Measurements from ENCODE around the gene FGF18. TPM values are rescaled to one million over a fixed set of nuclear protein-coding genes. Genes with fewer than 3 reads are reported as not detected.

Gene FGF18
- total and polyA plus RNA-seq, 2 of the 4 experiments (the other 2 are of a cell fraction): 0.15 TPM; not detected in 1

- Histone ChIP-seq H2BK120ac (ENCODE audit: low read depth, low read length) (no peak overlapping the region), H3K18ac (ENCODE audit: low read depth, low read length) (no peak overlapping the region), H3K9me3 (ENCODE audit: control insufficient read depth, insufficient read depth, low read length) (no peaks in the 10 kb centered on the region), H3K27ac (ENCODE audit: insufficient read depth, low read length) (no peak overlapping the region), H4K20me1 (ENCODE audit: insufficient read depth, low read length) (no peaks in the 10 kb centered on the region), H3K56ac (ENCODE audit: extremely low read depth, insufficient read depth, low read length) (no peak overlapping the region), H3K4me1 (ENCODE audit: control insufficient read depth, insufficient read depth, low read length) (peaks cover 6% of the 10 kb centered on the region; the same call in 1 of the 2 replicates), H3K27me3 (ENCODE audit: control insufficient read depth, insufficient read depth, low read length) (peaks cover 2% of the 10 kb centered on the region; the same call in 1 of the 2 replicates), H4K8ac (ENCODE audit: low read depth in 2 of 2, low read length in 2 of 2) (no peak overlapping the region), H3K4ac (ENCODE audit: low read depth, low read length) (no peak overlapping the region), H3K14ac (replicated peaks; ENCODE audit: low read depth, low read length) (no peak overlapping the region), H2BK20ac (ENCODE audit: low read depth, low read length) (no peak overlapping the region), H3K9me1 (ENCODE audit: insufficient read depth, low read length) (peaks cover 4% of the 10 kb centered on the region; the same call in 1 of the 2 replicates), H3K9ac (ENCODE audit: low read depth, low read length) (no peak overlapping the region), H3K4me3 (ENCODE audit: insufficient read depth, low read depth, low read length) (no peak overlapping the region), H3K4me2 (ENCODE audit: low read depth, low read length) (no peak overlapping the region), H2AFZ (replicated peaks; ENCODE audit: low read length, poor library complexity) (no peak overlapping the region), H3K23ac (ENCODE audit: low read depth, low read length) (no peak overlapping the region), H2AK5ac (ENCODE audit: low read depth, low read length) (no peak overlapping the region), H3K36me3 (ENCODE audit: control insufficient read depth, insufficient read depth, low read length) (no peaks in the 10 kb centered on the region), H2BK5ac (ENCODE audit: low read depth, low read length, poor library complexity, severe bottlenecking) (no peak overlapping the region), H2AK9ac (replicated peaks; ENCODE audit: low read depth, low read length, poor library complexity) (no peak overlapping the region), H2BK15ac (ENCODE audit: low read depth, low read length) (no peak overlapping the region), H3K79me1 (ENCODE audit: low read depth in 1 of 2, low read length in 2 of 2) (no peaks in the 10 kb centered on the region), H4K5ac (ENCODE audit: low read depth, low read length) (no peak overlapping the region), H4K91ac (ENCODE audit: insufficient read depth, low read depth, low read length) (no peak overlapping the region)
- TF ChIP-seq CEBPB (IDR thresholded peaks at IDR 0.05; ENCODE audit: low read depth, low read length) (no peak), NFE2L2 (IDR thresholded peaks at IDR 0.05; ENCODE audit: low read depth, low read length) (no peak), MAZ (IDR thresholded peaks at IDR 0.05; ENCODE audit: borderline replicate concordance, low read depth, low read length) (no peak), RAD21 (IDR thresholded peaks at IDR 0.05; ENCODE audit: low read length) (no peak), POLR2A (IDR thresholded peaks at IDR 0.05; ENCODE audit: low read depth, low read length) (no peak), BHLHE40 (IDR thresholded peaks at IDR 0.05; ENCODE audit: low read depth, low read length) (no peak), MXI1 (IDR thresholded peaks at IDR 0.05; ENCODE audit: borderline replicate concordance, low read depth, low read length) (no peak)
- POLR2A ChIA-PET (ENCODE audit: unreplicated experiment): no interaction called here
- dilution Hi-C loops (cut with HindIII; ENCODE audit: low sequenced_read_pairs, unreplicated experiment) (no loop called here), in situ Hi-C loops (cut with MboI; ENCODE audit: low sequenced_read_pairs) (no loop called here), intact Hi-C loops (cut with micrococcal nuclease) (no loop called here)
- CTCF ChIA-PET: interaction anchor here (0.6 kb wide), 1 partner anchor 390 kb away, joined by 3 read pairs; no protein-coding TSS in a partner anchor
- no TSS peak for BruUV-seq (replicated peaks)
- WGBS, 2 experiments (ENCODE audit: extremely low coverage in 2 of 2, insufficient read length in 1 of 2): 100% methylated on average over 1 of the region's 2 CpGs; no CpG with 5 or more reads in 1 of the 2 experiments
- ATAC-seq (ENCODE audit: low read depth) (no peak), DNase-seq (no peak)
These were observed 34.5 kb downstream of the FGF18 start for GRCh38 chr5:171453988-171454387.
